RWPE1 (cell line): ENCODE data around the gene KIF1C.
"Not testable (repeated sequence)": the region's sequence is repeated elsewhere in the genome, so short reads cannot be mapped to it uniquely, and the experiment has no call there.

Source experiments
- CTCF ChIA-PET: fragments of 350-600 bp; sonication (Branson Sonifier 250); formaldehyde crosslinking; extraction: SDS; loops from one replicate; lab custom pipeline; 2021; lab: Yijun Ruan, JAX
- POLR2A ChIA-PET: fragments of 400-600 bp; formaldehyde crosslinking; extraction: SDS; loops from one replicate; lab custom pipeline; 2020; ENCODE audit warnings: antibody characterized with exemption; ENCODE audit not compliant: low non-redundant PET; lab: Yijun Ruan, JAX
- DNase-seq: peaks from one replicate; pipeline ENCODE4 v3.0.0; 2012; ENCODE audit warnings: low spot score
- H3K27ac ChIP-seq: fragments of 450-650 bp; 2 replicates; pipeline ENCODE4 v1.5.1; 2017
- CTCF ChIP-seq: fragments of 450-650 bp; conservative IDR thresholded peaks from 2 replicates; pipeline ENCODE4 v1.5.1; 2017; ENCODE audit warnings: low read depth, mild to moderate bottlenecking

The KIF1C gene

DNA sequence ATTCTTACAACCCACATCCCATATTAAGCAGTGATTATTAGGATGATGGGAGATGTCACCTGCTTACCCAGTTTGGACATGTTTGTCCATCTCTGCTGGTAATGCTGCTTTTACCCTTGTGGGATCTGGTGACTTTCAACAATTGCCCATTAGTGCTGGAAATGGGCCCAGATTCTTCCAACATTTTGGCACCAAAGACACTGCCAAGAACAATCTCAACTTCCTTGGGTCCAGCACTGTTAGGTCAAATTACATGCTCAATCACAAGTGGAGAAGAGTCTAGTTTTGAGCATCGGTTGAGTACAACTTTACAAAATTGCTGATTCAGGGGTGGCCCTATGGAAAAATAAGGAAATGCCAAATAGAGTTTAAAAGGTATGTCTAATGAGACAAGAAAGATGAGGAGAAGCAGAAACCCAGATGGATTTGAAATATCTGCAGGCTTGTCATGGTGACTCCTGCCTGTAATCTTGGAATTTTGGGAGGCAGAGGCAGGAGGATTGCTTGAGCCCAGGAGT lies 67.5 kb downstream of the KIF1C start:
- CTCF ChIA-PET = no interaction called here
- POLR2A ChIA-PET = no interaction called here
- TF ChIP-seq CTCF = no peak
- H3K27ac ChIP-seq = no peak overlapping the region
- no peak for DNase-seq

- H3K27ac ChIP-seq = no peak overlapping the region
- DNase-seq = no peak
- TF ChIP-seq CTCF = no peak
- POLR2A ChIA-PET = no interaction called here
- CTCF ChIA-PET = no interaction called here
These were observed 70.5 kb downstream of the KIF1C start for GRCh38 chr17:5068236-5068635.

- DNase-seq = no peak
- POLR2A ChIA-PET = no interaction called here
- H3K27ac ChIP-seq = no peak overlapping the region
- no peak for TF ChIP-seq CTCF
- CTCF ChIA-PET = interaction anchor here (1.0 kb wide), 1 partner anchor 32 kb away, joined by 3 read pairs; no protein-coding TSS in a partner anchor
These were observed 72.0 kb downstream of the KIF1C start for GRCh38 chr17:5069724-5070123.

DNA sequence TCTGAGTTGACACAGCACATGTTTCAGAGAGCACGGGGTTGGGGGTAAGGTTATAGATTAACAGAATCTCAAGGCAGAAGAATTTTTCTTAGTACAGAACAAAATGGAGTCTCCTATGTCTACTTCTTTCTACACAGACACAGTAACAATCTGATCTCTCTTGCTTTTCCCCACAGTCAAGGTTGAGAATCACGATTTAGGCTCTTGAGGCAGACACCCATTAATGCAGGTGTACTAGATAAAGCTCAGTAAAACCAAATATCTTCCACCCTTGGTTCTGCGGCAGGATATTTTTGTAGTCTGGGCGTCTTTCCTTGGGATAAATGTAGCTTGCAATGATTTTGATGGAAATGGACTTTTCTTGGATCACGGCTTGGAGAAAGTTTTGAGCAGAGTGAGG lies 77.7 kb downstream of the KIF1C start:
- POLR2A ChIA-PET, CTCF ChIA-PET, DNase-seq, H3K27ac ChIP-seq: not testable (repeated sequence)

DNA sequence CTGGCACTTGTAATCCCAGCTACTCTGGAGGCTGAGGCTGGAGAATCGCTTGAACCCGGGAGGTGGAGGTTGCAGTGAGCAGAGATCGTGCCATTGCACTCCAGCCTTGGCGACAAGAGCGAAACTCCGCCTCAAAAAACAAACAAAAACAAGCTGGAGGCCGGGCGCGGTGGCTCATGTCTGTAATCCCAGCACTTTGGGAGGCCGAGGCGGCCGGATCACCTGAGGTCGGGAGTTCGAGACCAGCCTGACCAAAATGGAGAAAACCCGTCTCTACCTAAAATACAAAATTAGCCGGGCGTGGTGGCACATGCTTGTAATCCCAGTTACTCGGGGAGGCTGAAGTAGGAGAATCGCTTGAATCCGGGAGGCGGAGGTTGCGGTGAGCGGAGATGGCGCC lies 79.5 kb downstream of the KIF1C start:
- CTCF ChIA-PET = interaction anchor here (0.5 to 0.7 kb wide), 2 partner anchors 15 to 92 kb away, joined by 3 read pairs; no protein-coding TSS in a partner anchor
- DNase-seq, POLR2A ChIA-PET: not testable (repeated sequence)
- peak overlapping the region; percentile 68; the same call in 1 of the 2 replicates for H3K27ac ChIP-seq

DNA sequence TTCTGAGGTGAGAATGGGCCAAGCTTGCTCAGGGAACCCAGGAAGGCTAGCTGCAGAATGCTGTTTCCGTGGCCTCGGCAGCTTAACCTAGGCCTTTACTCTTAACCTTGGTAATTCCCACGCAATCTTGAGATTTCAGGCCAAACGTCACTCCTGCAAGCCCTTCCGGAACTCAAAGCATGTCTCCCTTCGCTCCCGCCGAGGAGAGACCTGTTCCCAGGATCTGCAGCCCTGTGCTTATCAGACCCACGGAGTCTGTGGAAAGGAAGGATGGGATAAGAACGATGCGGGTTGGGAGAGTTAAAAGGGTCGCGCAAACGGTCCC lies 80.0 kb downstream of the KIF1C start:
- CTCF ChIA-PET = interaction anchor here (0.5 kb wide), 1 partner anchor 93 kb away, joined by 3 read pairs; no protein-coding TSS in a partner anchor
- DNase-seq = no peak
- peak overlapping the region; percentile 68 for H3K27ac ChIP-seq
- no peak for TF ChIP-seq CTCF
- POLR2A ChIA-PET = no interaction called here
